ENCODE results near the gene SMIM20. TPM values are rescaled to one million over a fixed set of nuclear protein-coding genes. Genes with fewer than 3 reads are reported as not detected.
"Not testable (repeated sequence)": the region's sequence is repeated elsewhere in the genome, so short reads cannot be mapped to it uniquely, and the experiment has no call there.

Gene SMIM20
- total and polyA plus RNA-seq, 9 of the 15 experiments (the other 6 are each of a cell fraction or from before 2014, with no cell fraction given): 25.1 to 51.0 (median 38.9) TPM

GRCh38 chr4:25906113-25906512 is 7.9 kb upstream of the SMIM20 start:
- H4K20me1 ChIP-seq (replicated peaks; ENCODE audit: control insufficient read depth, insufficient read depth, low read length); H3K4me3 ChIP-seq; BruUV-seq (replicated peaks); H3K9ac ChIP-seq (ENCODE audit: insufficient read depth in 1 of 2, low read depth in 2 of 2, low read length in 2 of 2); H3K79me2 ChIP-seq (ENCODE audit: control insufficient read depth, insufficient read depth, low read length); H3K4me2 ChIP-seq (ENCODE audit: insufficient read depth, low read length); DNase-seq (ENCODE audit: extremely low read depth in 1 of 4, low spot score in 3 of 4); intact Hi-C loops (cut with micrococcal nuclease); H3K27ac ChIP-seq (ENCODE audit: extremely low read depth, low read depth, low read length); CTCF ChIA-PET (ENCODE audit: low intra/inter-chr PET ratio); H3K4me1 ChIP-seq (replicated peaks in 1 of 2; ENCODE audit: control insufficient read depth in 2 of 2, insufficient read depth in 2 of 2, low read length in 2 of 2); POLR2A ChIA-PET; H3K9me1 ChIP-seq (ENCODE audit: control insufficient read depth, insufficient read depth, low read length); FAIRE-seq; in situ Hi-C loops (cut with MboI); H3K9me3 ChIP-seq (replicated peaks; ENCODE audit: control insufficient read depth, insufficient read depth, low read depth, low read length); H3K36me3 ChIP-seq (ENCODE audit: control insufficient read depth, insufficient read depth, low read length); H2AFZ ChIP-seq (ENCODE audit: low read depth, low read length); TF ChIP-seq CEBPG (CRISPR knock-in tag; IDR thresholded peaks at IDR 0.05): not testable (repeated sequence)
- TF ChIP-seq ZNF512 (tag; IDR thresholded peaks at IDR 0.05): 0 out of 2 replicates have a peak, but pooled peaks have one; percentile 16
- TF ChIP-seq ZNF316 (IDR thresholded peaks at IDR 0.05): peak; percentile 65
- peak; percentile 71; the same call in 1 of the 2 replicates for TF ChIP-seq C11orf30 (IDR thresholded peaks at IDR 0.05; ENCODE audit: low read depth)
- TF ChIP-seq MAFG (tag; conservative IDR thresholded peaks at IDR 0.05): peak; percentile 71
- peak in 1 of 2 experiments; percentile 21; a peak in 1 of 4 replicates for TF ChIP-seq CEBPG (tag; conservative IDR thresholded peaks at IDR 0.05 in 1 of 2, IDR thresholded peaks at IDR 0.05 in 1 of 2)
- peak; percentile 63; the same call in 1 of the 2 replicates for TF ChIP-seq ZNF384 (IDR thresholded peaks at IDR 0.05; ENCODE audit: low read depth, low read length)
- peak; percentile 67 for TF ChIP-seq NFE2 (IDR thresholded peaks at IDR 0.05; ENCODE audit: low read depth)
- 2% methylated on average over 9 of the region's 11 CpGs for WGBS (ENCODE audit: insufficient coverage, low coverage, missing lambda C conversion rate)
- peaks cover 22 to 46% of the 10 kb centered on the region in 2 experiments; a peak in 4 of 5 replicates for H3K27me3 ChIP-seq (ENCODE audit: control insufficient read depth in 2 of 2, insufficient read depth in 2 of 2, low read length in 2 of 2)
- peak; percentile 34; the same call in 1 of the 3 replicates for ATAC-seq
